ENCODE measurements around the gene CYP1B1. TPM values are rescaled to one million over a fixed set of nuclear protein-coding genes. Genes with fewer than 3 reads are reported as not detected.

CYP1B1 gene
- total and polyA plus RNA-seq, 2 of the 13 experiments (the other 11 are each of a cell fraction or from before 2014, with no cell fraction given), result not detected

GRCh38 chr2:38070438-38070837, 5.5 kb downstream of the CYP1B1 start:
- H3K27ac ChIP-seq (ENCODE audit: extremely low read length, insufficient read depth, low read length), result no peak overlapping the region
- intact Hi-C loops (cut with micrococcal nuclease; ENCODE audit: unreplicated experiment), result no loop called here
- CTCF ChIA-PET (ENCODE audit: low intra/inter-chr PET ratio, low total read pairs), result no interaction called here

More at GRCh38 chr2:38070438-38070837, 5.5 kb downstream of the CYP1B1 start:
- ATAC-seq (no peak), FAIRE-seq (no peak), DNase-seq (ENCODE audit: low spot score) (no peak)
- Histone ChIP-seq H3K9me3 (ENCODE audit: low read length) (no peaks in the 10 kb centered on the region), H3K4me2 (ENCODE audit: low read depth, low read length) (no peak overlapping the region), H3K4me1 (ENCODE audit: insufficient read depth, low read length) (no peaks in the 10 kb centered on the region), H4K20me1 (ENCODE audit: insufficient read depth, low read length) (no peaks in the 10 kb centered on the region), H3K27me3 (ENCODE audit: control insufficient read depth in 1 of 2, insufficient read depth in 2 of 2, low read length in 2 of 2) (peaks cover 0 to 10% of the 10 kb centered on the region in 2 experiments; a peak in 3 of 5 replicates), H3K36me3 (replicated peaks in 1 of 2; ENCODE audit: control insufficient read depth in 1 of 2, insufficient read depth in 2 of 2, low read length in 2 of 2) (no peaks in the 10 kb centered on the region), H3K9ac (ENCODE audit: insufficient read depth, low read depth, low read length) (no peak overlapping the region), H3K4me3 (replicated peaks in 1 of 3; ENCODE audit: insufficient read depth in 1 of 3, low read depth in 2 of 3, low read length in 3 of 3) (no peak overlapping the region), H3K79me2 (ENCODE audit: insufficient read depth, low read length) (no peaks in the 10 kb centered on the region), H2AFZ (ENCODE audit: low read length) (no peak overlapping the region)
- POLR2A ChIA-PET, result no interaction called here
- no TSS peak for BruUV-seq (replicated peaks)
- TF ChIP-seq ZNF382 (CRISPR knock-in tag; IDR thresholded peaks at IDR 0.05; ENCODE audit: borderline replicate concordance) (no peak), ZNF580 (CRISPR knock-in tag; IDR thresholded peaks at IDR 0.05; ENCODE audit: borderline replicate concordance, low read depth) (no peak), RERE (CRISPR knock-in tag; IDR thresholded peaks at IDR 0.05; ENCODE audit: low read depth) (no peak), ZFP36L2 (CRISPR knock-in tag; IDR thresholded peaks at IDR 0.05) (no peak), MLLT10 (CRISPR knock-in tag; IDR thresholded peaks at IDR 0.05) (no peak), TBP (CRISPR knock-in tag; IDR thresholded peaks at IDR 0.05) (no peak)
- TF ChIP-seq, protein P1, sequence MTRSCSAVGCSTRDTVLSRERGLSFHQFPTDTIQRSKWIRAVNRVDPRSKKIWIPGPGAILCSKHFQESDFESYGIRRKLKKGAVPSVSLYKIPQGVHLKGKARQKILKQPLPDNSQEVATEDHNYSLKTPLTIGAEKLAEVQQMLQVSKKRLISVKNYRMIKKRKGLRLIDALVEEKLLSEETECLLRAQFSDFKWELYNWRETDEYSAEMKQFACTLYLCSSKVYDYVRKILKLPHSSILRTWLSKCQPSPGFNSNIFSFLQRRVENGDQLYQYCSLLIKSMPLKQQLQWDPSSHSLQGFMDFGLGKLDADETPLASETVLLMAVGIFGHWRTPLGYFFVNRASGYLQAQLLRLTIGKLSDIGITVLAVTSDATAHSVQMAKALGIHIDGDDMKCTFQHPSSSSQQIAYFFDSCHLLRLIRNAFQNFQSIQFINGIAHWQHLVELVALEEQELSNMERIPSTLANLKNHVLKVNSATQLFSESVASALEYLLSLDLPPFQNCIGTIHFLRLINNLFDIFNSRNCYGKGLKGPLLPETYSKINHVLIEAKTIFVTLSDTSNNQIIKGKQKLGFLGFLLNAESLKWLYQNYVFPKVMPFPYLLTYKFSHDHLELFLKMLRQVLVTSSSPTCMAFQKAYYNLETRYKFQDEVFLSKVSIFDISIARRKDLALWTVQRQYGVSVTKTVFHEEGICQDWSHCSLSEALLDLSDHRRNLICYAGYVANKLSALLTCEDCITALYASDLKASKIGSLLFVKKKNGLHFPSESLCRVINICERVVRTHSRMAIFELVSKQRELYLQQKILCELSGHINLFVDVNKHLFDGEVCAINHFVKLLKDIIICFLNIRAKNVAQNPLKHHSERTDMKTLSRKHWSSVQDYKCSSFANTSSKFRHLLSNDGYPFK (CRISPR knock-in tag; IDR thresholded peaks at IDR 0.05; ENCODE audit: borderline replicate concordance), result no peak
- in situ Hi-C loops (cut with HindIII; ENCODE audit: extremely low pct_ligation_motif_present, low pct_unique_long_range_greater_than_20kb), result no loop called here
- WGBS (ENCODE audit: low lambda C conversion rate), result 20% methylated on average over 3 of the region's 3 CpGs
